ENCODE data around the gene LAMB1.
"Not testable (repeated sequence)": the region's sequence is repeated elsewhere in the genome, so short reads cannot be mapped to it uniquely, and the experiment has no call there.

LAMB1 gene

DNA sequence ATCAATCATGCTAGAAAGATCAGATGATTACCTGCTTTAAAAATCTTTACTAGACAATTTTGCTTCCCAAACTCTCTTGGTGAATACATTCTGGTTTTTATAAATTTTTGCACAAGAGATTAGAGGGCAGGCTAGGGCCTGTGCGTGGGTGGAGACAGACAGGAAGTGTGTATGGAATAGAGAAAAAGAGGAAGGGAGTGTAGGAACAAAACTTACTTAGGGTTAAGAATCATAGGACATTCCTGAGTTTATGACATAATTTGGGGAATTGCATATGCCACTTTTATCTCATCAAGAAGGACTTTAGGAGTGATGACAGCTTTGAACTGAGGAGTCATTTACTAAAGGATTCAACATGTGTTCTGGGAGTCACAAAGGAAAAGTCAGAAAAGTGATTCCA, 31.3 kb downstream of the LAMB1 start:
- DNase-seq (ENCODE audit: low read depth): no peak

DNA sequence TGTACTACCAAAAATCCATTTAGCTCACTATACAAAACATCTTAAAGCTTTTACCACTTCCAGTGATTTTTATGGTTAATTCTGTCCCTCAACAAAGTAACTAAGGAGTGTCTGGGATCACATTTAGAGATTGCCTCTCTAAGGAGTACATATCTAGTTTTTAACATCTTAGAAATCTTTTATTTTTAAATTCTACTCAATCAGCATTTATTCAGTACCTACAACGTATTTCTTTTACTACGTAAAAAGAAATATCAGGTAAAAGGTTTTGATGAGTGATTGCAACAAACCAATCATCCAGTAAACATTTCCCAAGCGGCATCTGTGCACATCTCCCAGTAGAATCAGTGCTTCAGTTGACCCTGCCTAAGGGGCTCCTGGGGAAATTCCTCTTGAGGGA, 31.9 kb downstream of the LAMB1 start:
- DNase-seq (ENCODE audit: low read depth): no peak

DNA sequence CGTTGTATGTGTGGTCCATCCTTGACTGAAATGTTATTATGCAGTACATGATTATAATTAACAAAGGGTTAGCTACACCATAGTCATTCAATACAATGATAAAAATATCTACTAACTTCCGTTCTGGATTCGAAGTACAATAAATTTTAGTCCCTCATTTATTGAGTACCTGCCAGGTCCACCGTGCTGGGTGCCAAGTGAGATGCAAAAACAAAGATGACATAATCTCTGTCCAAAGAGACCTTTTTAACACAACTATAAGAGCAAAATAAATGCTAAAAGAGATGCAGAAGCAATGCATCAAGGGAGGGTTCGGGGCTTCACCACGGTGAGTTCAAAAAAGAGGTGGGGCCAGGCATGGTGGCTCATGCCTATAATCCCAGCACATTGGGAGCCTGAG, 33.1 kb downstream of the LAMB1 start:
- DNase-seq (ENCODE audit: low read depth): no peak

DNA sequence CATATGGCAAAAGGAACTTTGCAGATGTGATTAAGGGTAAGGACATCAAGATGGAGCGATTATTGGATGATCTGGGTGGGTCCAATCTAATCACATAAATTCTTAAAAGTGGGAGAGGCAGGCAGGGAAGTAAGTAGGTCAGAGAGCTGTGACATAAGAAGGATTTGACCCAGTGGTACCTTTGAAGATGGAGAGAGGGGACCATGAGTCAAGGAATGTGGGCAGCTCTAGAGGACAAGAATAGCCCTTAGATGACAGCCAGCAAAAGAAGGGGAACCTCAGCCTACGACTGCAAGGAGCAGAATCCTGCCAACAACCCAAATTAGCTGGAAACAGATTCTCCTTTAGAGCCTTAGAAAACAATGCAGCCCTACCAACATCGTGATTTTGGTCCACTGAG, 34.5 kb downstream of the LAMB1 start:
- no peak for DNase-seq (ENCODE audit: low read depth)

DNA sequence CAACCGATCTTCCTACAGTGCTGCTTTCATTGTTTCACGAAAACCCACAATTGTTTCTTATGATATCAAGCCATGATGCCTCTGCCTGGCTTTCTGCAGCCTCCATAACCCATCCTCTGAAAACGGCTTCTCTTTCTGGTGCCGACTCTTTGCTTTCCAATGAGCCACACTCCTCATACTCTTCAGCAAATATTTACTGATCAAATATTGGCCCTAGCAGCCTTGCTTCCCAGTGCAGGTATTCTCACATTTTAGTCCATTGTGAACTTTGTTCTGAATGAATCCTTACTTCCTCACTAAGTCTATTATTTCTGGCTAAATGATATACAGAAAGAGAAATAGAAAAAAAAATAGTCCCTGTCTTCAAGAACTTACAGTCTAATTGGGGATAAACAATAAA, 35.5 kb downstream of the LAMB1 start:
- no peak for DNase-seq (ENCODE audit: low read depth)

DNA sequence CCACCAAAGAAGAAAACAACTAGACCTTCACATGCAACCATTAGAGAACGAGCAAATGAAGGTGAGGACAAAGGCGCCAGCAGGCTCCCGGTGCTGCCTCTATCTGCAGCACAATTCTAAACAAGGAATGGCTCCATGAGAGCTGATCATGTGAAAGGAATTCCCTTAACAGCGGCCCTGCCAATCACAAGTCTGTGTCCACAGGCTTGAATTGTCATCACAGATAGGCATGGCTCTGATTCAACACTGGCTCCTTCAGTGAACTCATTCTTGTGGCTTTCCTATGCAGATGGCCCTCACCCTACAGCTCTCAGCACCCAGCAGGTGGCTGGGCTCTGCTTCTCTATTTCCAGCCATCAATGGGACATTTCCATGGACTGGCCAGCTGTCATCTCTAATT, 36.2 kb downstream of the LAMB1 start:
- DNase-seq (ENCODE audit: low read depth): no peak

DNA sequence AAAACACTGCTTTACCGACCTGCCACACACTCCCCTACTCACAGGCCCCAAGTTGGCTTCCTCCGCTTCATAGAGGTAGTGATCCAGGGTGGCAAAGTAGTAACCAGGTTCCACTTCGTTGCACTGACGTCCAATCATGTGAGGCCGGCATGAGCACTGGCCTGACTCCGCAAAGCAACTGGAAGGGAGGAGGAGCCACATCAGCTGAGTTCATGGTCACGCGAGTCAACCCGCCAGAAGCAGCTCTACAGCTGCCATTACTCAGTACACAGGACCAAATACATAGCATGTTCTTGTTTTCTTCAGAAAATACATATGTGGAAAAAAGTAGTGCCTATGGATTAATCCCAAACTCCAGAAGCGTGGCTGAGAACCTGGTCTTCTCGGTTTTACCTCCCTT, 38.5 kb downstream of the LAMB1 start:
- DNase-seq (ENCODE audit: low read depth): no peak

DNA sequence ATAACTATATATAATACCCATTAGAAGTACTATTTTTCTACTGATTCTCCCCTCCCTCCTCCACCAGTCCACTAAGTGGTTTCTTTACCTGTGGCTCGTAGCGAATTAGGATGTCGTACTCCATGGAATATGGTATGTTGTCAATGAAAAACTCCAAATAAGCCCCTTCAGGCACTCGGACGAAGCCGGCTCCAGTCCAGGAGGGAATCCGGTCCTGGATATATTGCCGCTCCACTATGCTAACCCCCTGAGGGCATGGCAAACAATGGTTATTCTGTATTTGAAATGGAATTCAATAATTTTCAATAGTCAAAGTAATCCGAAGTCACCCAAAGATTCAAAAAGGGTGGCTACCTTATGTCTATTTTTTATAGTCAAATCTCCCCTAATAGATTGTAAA, 40.1 kb downstream of the LAMB1 start:
- no peak for DNase-seq (ENCODE audit: low read depth)

DNA sequence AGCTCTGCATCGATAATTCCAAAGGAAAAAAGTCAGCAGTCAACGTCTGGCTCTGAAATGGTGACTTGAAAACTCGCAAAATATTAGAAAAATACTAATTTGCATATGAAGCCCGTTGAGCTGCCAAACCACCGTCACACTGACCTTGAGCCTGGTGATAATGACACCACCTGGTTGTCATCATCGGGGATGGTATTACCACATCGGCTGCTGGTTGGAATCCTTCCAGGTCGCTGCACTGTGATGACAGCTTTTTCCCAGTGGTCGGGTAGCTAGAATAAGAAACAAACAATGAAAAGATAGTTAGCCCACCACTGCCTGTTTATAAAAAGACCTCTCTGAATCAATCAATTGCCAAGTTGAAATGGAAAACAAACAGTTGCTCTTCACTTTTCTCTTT, 41.6 kb downstream of the LAMB1 start:
- no peak for DNase-seq (ENCODE audit: low read depth)

DNA sequence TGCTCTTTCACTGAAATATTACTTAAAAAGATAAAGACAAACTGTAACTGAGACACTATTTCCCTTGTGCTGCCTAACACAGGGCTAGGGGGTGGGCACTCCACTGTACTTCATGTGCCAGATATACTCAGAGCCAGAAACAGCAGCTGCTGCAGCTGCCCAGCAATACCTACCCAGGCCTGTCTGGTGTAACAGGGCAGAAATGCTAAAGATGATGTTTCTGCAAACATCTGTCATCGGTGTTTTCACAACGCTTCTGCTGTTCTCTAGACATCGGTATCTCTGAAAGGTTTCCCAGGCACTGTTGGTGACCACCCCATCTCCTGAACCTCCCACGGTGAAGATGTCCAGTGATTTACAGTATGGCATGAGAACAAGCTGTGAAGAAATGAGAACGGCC, 42.7 kb downstream of the LAMB1 start:
- DNase-seq (ENCODE audit: low read depth): no peak

DNA sequence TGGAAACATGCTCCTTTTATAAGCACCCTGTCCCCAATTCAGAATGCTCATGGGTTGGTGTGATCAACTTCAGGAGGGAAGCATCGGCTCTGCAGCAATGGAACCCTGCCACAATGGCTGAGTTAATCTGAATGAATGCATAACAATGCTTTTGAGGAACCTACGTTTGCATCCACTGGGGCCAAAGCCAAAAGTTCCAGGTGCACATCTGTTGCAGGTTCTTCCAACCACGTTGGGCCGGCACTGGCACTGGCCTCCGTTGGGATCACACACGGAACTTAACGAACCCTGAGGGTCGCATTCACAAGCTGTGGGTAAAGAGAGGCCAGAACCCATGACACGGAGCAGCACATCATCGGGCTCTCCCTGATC, 43.4 kb downstream of the LAMB1 start:
- DNase-seq (ENCODE audit: low read depth): no peak

DNA sequence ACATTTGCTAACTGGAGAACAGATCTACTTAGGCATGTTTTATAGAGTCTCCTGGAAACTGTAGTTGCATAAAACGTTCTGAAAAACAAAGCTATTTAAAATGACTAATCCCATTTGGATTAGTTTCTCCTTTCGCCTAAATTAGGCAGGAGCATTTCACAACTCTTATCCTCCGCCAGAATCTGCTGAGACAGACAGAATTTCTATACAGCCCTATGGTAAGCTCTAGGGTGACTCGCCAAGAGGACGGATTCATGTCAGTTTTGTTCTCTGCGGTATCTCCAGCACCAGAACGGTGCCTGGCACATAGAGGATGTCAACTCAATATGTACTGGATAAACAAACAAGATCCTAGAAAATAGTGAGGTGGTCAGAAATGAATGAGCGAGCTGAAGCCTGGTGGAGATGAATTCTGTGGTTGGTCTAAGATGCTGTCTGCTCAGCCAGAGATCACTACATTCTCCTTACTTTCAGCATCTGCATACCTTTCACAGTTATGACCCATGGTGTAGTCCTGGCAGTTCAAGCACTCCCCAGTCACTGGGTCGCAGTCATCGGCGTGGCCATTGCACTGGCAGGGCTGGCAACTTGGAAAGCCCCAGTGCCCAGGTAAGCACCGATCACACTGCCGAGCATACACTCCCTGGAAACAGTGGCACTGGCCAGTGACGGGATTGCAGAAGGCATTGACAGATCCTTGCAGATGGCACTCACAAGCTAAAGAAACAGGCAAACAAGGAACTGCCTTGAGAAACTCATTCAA, 44.0 kb downstream of the LAMB1 start:
- no peak for DNase-seq (ENCODE audit: low read depth)

DNA sequence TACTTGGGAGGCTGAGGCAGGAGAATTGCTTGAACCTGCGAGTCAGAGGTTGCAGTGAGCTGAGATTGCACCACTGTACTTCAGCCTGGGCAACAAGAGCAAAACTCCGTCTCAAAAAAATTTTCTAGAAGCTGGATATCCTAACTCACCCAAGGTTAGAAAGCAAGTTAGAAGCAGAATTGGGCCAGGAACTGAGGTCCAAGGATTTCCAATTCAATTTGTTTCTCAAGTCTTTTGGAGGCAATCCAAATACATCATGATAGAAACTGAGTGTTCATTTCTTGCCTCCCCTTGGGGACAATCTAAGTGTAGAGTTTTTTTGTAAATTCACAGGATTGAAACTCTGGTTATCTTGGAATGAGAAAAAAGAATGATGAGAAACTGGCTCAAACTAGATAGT, 45.5 kb downstream of the LAMB1 start:
- DNase-seq (ENCODE audit: low read depth): no peak

DNA sequence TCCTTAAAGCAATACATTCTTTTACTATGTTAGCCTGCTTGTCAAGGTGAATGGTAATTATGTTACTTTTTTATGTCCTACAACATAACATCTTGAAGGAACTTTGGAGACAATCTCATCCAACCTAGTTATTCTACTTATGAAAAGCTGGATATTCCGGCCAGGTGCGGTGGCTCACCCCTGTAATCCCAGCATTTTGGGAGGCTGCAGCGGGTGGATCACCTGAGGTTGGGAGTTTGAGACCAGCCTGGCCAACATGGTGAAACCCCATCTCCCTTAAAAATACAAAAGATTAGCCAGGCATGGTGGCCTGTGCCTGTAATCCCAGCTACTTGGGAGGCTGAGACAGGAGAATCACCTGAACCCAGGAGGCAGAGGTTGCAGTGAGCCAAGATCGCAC, 46.0 kb downstream of the LAMB1 start:
- DNase-seq (ENCODE audit: low read depth): not testable (repeated sequence)

DNA sequence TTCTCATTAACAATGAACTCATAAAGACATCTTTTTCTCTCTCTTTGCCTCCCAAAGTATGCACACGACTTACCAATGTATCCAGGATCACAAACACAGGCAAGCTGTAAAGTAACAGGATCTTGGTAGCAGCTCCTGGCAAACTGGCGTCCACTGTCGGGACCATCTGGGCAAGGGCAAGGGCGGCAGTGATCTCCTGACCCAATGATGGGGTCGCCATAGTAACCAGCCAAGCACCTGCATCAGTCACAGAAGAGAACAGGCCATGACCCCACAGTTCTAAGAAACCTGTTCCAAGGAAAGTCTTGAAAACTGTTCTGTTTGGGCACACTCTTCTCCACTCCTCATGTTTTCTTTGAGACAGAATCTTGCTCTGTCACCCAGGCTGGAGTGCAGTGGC, 47.6 kb downstream of the LAMB1 start:
- no peak for DNase-seq (ENCODE audit: low read depth)

DNA sequence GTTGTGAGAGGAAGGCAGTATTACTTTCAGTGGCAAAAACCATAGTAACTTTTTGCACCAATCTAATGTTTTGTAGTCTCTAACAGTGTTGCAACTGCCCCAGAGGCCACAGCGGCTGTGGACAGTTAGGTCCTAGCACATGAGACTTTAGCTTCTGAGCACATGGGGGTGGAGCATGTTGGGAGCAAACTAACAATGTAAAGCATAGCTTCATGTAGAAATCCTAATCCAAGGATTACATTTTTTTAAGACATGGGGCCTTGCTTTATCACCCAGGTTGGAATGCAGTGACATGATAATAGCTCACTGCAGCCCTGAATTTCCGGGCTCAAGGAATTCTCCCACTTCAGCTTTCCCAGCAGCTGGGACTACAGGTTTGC, 49.0 kb downstream of the LAMB1 start:
- DNase-seq (ENCODE audit: low read depth): no peak

DNA sequence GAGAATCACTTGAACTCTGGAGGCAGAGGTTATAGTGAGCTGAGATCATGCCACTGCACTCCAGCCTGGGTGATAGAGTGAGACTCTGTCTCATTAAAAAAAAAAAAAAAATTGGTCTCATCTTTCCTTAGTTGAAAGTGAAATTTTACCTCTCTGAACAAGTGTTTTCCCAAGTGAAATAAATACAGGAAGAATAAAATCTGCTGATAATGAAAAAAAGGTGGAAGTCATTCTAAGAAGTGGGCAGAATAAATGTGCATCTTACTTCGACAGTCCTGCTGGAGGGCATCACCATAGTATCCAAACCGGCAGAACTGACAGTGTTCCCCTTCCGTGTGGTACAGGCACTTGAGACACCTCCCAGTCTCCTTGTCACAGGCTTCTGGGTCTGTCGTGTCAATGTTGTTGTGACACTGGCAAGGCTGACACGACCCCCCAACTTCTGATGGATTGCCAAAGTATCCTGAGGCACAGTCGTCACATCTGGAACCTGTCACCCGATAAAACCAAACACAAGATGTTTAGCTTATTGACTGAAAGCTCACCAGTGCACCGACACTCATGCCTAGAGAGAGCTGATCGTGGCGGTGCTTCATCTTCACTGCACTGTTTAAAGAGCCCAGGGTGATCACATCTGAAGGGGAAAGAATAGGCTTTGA, 49.6 kb downstream of the LAMB1 start:
- no peak for DNase-seq (ENCODE audit: low read depth)

DNA sequence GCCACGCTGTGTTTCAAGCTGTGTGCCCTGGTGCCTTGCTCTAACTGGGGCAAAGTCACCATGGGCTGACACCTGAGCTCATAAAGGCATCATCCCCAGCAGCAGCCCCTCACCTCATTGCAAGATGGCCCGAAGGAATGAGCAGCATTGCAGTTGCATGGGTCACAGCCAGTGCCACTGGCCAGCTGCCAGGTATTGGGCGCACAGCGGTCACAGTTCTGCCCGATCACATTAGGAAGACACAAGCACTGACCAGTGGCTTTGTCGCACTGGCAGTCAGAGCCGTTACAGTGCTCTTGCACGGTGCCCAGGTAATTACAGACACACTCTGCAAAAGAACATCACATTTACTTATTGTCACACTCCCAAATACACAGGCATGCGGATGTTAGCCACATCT, 51.1 kb downstream of the LAMB1 start:
- DNase-seq (ENCODE audit: low read depth): no peak

DNA sequence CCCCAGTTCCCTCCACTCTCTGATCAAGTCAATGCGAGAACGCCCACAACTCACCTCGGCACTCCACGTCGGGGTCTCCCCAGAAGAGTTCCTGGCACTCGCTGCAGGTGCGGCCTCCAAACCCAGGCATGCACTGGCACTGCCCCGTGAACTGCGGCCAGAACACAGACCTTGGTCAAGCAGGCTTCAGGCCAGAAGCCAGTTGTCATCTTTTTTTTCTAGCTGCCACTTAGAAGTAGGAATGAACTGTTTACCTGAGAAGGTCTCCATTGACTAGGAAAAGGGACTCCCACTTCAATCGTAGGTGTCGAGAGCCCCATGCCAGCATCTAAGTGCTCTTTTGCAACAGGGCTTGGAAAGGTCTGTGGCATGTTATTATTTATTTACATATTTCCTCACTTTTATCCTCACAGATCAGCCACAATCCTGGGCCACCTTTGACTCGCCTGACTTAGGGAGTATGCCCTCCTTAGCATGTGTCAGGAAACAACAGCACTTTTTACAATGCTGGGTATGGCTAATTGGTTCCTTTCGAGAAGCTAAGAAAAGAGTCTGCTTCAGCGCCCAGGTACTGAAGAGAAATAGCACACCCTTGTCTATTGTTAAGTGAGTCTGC, 51.7 kb downstream of the LAMB1 start:
- no peak for DNase-seq (ENCODE audit: low read depth)

DNA sequence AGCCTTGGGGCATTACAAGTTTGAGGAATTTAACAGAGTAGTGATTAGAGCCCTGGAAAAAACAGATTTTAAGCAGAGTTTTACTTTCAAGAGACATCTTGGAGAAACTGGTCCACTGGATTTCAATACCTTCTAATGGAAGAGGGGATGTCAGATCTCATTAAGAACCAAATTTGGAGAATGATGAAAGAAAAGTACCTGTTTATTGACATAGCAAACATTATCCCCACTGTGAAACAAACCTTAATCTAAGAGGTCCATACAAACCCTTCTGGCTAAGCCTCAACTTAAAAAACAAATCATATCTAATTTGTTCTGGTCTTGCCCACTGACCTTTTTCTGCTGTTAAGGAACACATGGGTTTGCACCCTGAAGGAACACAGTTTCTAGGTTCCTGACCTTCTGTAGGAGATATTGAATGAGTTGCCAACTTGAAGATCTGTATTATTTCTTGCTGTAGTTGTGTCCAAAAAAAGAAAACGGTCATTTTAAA, 53.5 kb downstream of the LAMB1 start:
- DNase-seq (ENCODE audit: low read depth): no peak

DNA sequence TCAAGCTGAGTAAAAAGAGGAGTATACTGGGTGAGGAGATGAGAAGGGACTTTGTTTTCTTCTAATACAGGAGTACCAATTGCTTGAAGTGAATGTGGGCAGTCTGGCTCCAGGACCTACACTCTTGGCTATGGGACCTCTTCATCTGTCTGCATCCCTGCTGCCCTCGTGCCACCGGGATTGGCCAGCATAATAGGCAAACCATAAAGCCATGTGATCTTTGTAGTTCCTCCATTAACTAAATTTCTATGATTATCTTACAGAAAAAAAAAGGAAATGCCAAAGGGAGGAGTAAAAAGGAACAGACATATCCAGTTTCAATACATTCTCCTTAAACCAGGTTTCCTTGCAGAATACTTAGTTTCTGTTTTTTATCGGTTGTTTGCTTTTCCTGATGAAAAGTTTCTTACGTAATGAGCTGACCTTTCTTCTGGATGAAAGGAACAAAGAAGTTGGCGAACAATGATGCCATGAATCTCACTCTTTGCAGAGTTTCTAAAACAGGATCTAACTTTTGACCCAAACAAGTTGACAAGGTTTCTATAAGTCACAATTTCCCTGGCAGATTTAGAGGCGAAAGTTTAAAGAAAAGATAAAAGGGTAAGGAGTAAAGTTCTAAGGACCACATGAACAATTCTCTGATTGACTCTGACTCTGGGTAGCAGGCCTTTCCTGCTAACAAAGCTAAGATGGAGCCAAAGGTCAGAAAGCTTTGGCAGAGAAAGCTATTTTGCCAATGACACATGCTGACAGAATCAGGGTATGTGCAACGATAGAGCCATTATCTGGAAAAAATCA, 54.1 kb downstream of the LAMB1 start:
- no peak for DNase-seq (ENCODE audit: low read depth)

DNA sequence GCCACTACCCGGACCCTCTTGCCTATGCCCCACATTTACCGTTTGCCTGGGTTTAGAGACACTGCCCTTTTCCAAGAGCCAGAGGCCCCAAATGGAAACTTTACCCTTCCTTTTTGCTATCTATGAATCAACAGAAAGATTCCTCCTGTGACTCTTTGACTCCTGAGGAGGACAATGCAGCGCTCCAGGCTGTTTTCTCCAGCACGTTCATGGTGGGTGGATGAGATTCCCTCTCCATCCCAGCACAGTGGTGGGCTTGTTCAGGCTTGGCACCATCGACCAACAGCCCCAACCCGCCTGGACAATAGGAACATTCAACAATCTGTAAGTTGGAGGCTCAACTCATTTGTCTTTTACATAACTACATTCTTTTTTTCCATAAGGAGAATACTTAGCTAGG, 56.1 kb downstream of the LAMB1 start:
- no peak for DNase-seq (ENCODE audit: low read depth)

DNA sequence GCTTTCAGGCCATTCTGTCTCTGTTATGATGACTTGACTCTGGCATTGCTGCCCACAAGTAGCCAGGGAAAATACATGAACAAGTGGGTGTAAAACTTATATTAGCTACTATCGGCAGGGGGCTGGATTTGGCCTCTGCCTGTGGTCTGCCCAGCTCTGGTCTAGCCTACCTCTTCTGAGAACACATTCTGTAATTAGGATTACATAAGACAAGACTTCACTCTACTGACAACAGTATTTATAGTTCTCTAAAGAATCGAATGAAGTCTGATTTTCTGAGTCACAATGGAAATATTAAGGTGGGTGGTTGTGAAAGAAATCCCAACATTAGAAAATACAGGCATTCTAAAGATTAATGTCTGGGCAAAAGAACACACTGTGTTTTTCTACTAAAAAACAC, 56.5 kb downstream of the LAMB1 start:
- DNase-seq (ENCODE audit: low read depth): no peak
